Activated CD4-positive, alpha-beta T cell treated with anti-CD3 and anti-CD28 coated beads for 36 hours (primary cell): ENCODE data around the gene HSFX3. TPM values are rescaled to one million over a fixed set of nuclear protein-coding genes. Genes with fewer than 3 reads are reported as not detected.
"Not testable (repeated sequence)": the region's sequence is repeated elsewhere in the genome, so short reads cannot be mapped to it uniquely, and the experiment has no call there.

Source experiments
- ATAC-seq: fragments of 200-7000 bp; cut with Tn5 transposase; one replicate; pipeline ENCODE4 v1.10.0; 2021; ENCODE audit warnings: mild to moderate bottlenecking, moderate library complexity
- CTCF ChIA-PET: fragments of 350-600 bp; sonication (Branson Sonifier 250); formaldehyde crosslinking; loops from one replicate; lab custom pipeline; 2021; ENCODE audit warnings: antibody characterized with exemption; lab: Charles Lee
- POLR2A ChIA-PET: fragments of 350-600 bp; sonication (Branson Sonifier 250); formaldehyde crosslinking; loops from one replicate; lab custom pipeline; 2021; ENCODE audit warnings: antibody characterized with exemption, inconsistent platforms; lab: Charles Lee
- DNase-seq: peaks from one replicate; pipeline ENCODE4 v3.0.0-alpha.2; 2020
- H3K27ac Mint-ChIP-seq: one replicate; pipeline ENCODE4 v1.8.0; 2021; ENCODE audit warnings: mixed read lengths
- H3K27me3 Mint-ChIP-seq: one replicate; pipeline ENCODE4 v1.8.0; 2021; ENCODE audit warnings: mixed read lengths
- H3K36me3 Mint-ChIP-seq: one replicate; pipeline ENCODE4 v1.8.0; 2021; ENCODE audit warnings: low read depth, mixed read lengths
- H3K4me1 Mint-ChIP-seq: one replicate; pipeline ENCODE4 v1.8.0; 2021; ENCODE audit warnings: mixed read lengths
- H3K4me3 Mint-ChIP-seq: one replicate; pipeline ENCODE4 v1.8.0; 2021; ENCODE audit warnings: mild to moderate bottlenecking, moderate library complexity, mixed read lengths
- H3K9me3 Mint-ChIP-seq: one replicate; pipeline ENCODE4 v1.8.0; 2021; ENCODE audit warnings: low read depth, mixed read lengths
- intact Hi-C, 2 experiments: fragments of 100-400 bp; cut with DNase I in 1 of 2; cut with micrococcal nuclease in 1 of 2; formaldehyde crosslinking; loops; one replicate each; pipeline versions ENCODE4 v1.14.2 to v1.15.1; 2022 to 2024; cut with DNase I, micrococcal nuclease
- total RNA-seq, 2 experiments: library from RNA; stranded (reverse); gene quantifications; one replicate each; pipeline ENCODE4 v1.2.3, GENCODE V29; 2021

The HSFX3 gene
- total RNA-seq, 2 experiments from 2014 or later: not detected

GRCh38 chrX:149527705-149528104 lies 22.0 kb downstream of the HSFX3 start:
- CTCF ChIA-PET: interaction anchor here (0.8 to 1.0 kb wide), 5 partner anchors 12 to 105 kb away, joined by 3 to 13 read pairs (median 4); partner anchors contain the start of gene EOLA1
- Mint-ChIP-seq H3K27ac (peak overlapping the region; percentile 56), H3K27me3 (no peaks in the 10 kb centered on the region), H3K36me3 (no peaks in the 10 kb centered on the region), H3K9me3 (no peaks in the 10 kb centered on the region), H3K4me1 (peaks cover 35% of the 10 kb centered on the region), H3K4me3 (no peak overlapping the region)
- POLR2A ChIA-PET: interaction anchor here (1.0 kb wide), 1 partner anchor 13 kb away, joined by 6 read pairs; the partner anchor contains the start of gene EOLA1
- ATAC-seq: peak; percentile 48
- peak; percentile 43 for DNase-seq
- intact Hi-C loops: loop anchor here in 1 of 2 experiments (5.0 kb wide), 2 partner anchors 105 to 300 kb away; partner anchors contain the start of gene TMEM185A

- H3K4me1 Mint-ChIP-seq: peaks cover 32% of the 10 kb centered on the region
- POLR2A ChIA-PET, ATAC-seq, CTCF ChIA-PET, H3K9me3 Mint-ChIP-seq, H3K27me3 Mint-ChIP-seq, H3K4me3 Mint-ChIP-seq, H3K36me3 Mint-ChIP-seq, DNase-seq: not testable (repeated sequence)
- intact Hi-C loops: loop anchor here in 1 of 2 experiments (5.0 kb wide), 2 partner anchors 106 to 301 kb away; partner anchors contain the start of gene TMEM185A
- peak overlapping the region; percentile 74 for H3K27ac Mint-ChIP-seq
Measured at GRCh38 chrX:149526318-149527033, 23.2 kb downstream of the HSFX3 start.

DNA sequence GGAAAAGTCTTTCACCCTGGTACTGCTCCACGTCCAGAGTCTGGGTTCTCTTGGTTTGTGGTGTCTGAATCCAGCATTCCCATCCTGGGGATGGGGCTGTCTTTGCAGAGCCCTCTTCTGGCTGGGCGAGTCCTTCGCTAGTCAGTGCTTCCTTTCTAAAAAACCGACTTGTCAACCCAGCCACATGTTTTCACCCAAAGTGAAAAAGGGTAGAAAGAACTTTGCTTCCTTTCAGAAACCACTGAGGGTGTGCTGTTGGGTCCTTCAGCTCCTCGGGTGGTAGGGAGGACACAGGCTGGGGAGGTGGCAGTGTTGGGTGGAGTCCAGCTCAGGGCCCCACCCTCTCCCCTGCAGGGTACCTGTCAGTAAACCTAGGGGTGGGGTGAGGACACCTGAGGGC lies 23.8 kb downstream of the HSFX3 start:
- POLR2A ChIA-PET: interaction anchor here (1.1 kb wide), 1 partner anchor 21 kb away, joined by 3 read pairs; the partner anchor contains the start of gene IDS
- CTCF ChIA-PET, H3K36me3 Mint-ChIP-seq, H3K4me3 Mint-ChIP-seq, H3K9me3 Mint-ChIP-seq, H3K27me3 Mint-ChIP-seq: not testable (repeated sequence)
- Mint-ChIP-seq H3K27ac (peak overlapping the region; percentile 74), H3K4me1 (peaks cover 34% of the 10 kb centered on the region)
- intact Hi-C loops: loop anchor here in 1 of 2 experiments (5.0 kb wide), 2 partner anchors 106 to 301 kb away; partner anchors contain the start of gene TMEM185A
- DNase-seq (peak; percentile 10), ATAC-seq (peak; percentile 31)

DNA sequence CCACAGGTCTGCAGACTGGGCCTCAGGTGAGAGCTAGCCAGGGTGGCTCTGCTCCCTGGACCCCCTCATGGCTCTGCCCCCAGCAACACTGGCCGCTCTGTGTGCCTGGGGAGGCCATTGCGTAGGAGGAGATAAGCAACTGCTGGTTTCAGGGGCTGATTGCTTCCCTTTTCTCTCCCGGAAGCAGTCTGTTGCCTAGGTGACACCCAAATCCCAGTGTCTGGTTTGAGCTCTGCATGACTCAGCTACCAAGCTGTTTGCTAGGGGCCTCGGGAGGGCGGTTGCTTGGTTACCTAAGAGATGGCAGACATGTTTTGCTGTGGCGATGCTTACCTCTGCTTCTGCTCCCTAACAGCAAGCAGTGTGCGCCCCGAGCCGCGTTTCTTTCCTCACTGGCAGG lies 24.3 kb downstream of the HSFX3 start:
- H3K4me1 Mint-ChIP-seq: peaks cover 39% of the 10 kb centered on the region
- ATAC-seq: peak; percentile 92
- peak; percentile 79 for DNase-seq
- H3K27ac Mint-ChIP-seq, H3K4me3 Mint-ChIP-seq, CTCF ChIA-PET, H3K9me3 Mint-ChIP-seq, H3K36me3 Mint-ChIP-seq, H3K27me3 Mint-ChIP-seq: not testable (repeated sequence)
- intact Hi-C loops: loop anchor here in 1 of 2 experiments (5.0 kb wide), 2 partner anchors 107 to 302 kb away; partner anchors contain the start of gene TMEM185A
- POLR2A ChIA-PET: interaction anchor here (1.1 kb wide), 1 partner anchor 20 kb away, joined by 3 read pairs; the partner anchor contains the start of gene IDS

GRCh38 chrX:149522916-149523315 lies 26.8 kb downstream of the HSFX3 start:
- no peak overlapping the region for H3K4me3 Mint-ChIP-seq
- ChIA-PET CTCF (interaction anchor here (1.1 to 2.1 kb wide), 2 partner anchors 10 to 13 kb away, joined by 3 to 16 read pairs; no protein-coding TSS in a partner anchor), POLR2A (no interaction called here)
- no peaks in the 10 kb centered on the region for H3K27me3 Mint-ChIP-seq
- no peak for ATAC-seq
- H3K36me3 Mint-ChIP-seq: no peaks in the 10 kb centered on the region
- DNase-seq: no peak
- H3K9me3 Mint-ChIP-seq: no peaks in the 10 kb centered on the region
- H3K4me1 Mint-ChIP-seq: peaks cover 41% of the 10 kb centered on the region
- no peak overlapping the region for H3K27ac Mint-ChIP-seq
- intact Hi-C loops: loop anchor here in 1 of 2 experiments (2.0 to 5.0 kb wide), 2 partner anchors 18 to 1169 kb away; partner anchors contain the start of genes IDS and MTMR1

DNA sequence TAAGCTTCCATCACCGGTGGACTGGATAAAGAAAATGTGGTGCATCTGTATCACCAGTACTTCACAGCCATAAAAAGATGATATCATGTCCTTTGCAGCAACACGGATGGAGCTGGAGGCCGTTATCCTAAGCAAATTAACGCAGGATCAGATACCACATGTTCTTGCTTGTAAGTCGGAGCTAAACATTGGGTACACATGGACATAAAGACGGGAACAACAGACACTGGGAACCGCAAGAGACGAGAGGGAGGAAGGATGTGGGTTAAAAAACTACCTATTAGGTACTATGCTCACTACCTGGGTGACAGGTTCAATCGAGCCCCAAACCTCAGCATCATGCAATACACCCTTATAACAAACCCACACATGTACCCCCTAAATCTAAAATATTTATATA lies 28.3 kb downstream of the HSFX3 start:
- ChIA-PET CTCF (interaction anchor here (2.1 kb wide), 1 partner anchor 9 kb away, joined by 16 read pairs; no protein-coding TSS in a partner anchor), POLR2A (no interaction called here)
- Mint-ChIP-seq H3K27me3 (no peaks in the 10 kb centered on the region), H3K9me3 (no peaks in the 10 kb centered on the region), H3K4me3 (no peak overlapping the region), H3K27ac (peak overlapping the region; percentile 58), H3K4me1 (peaks cover 38% of the 10 kb centered on the region), H3K36me3 (no peaks in the 10 kb centered on the region)
- intact Hi-C loops: loop anchor here in 1 of 2 experiments (5.0 kb wide), 1 partner anchor 1171 kb away; the partner anchor contains the start of gene MTMR1
- ATAC-seq (no peak), DNase-seq (no peak)

GRCh38 chrX:149520636-149521277 lies 29.0 kb downstream of the HSFX3 start:
- intact Hi-C loops: loop anchor here in 1 of 2 experiments (5.0 kb wide), 1 partner anchor 1172 kb away; the partner anchor contains the start of gene MTMR1
- DNase-seq, H3K27ac Mint-ChIP-seq, H3K27me3 Mint-ChIP-seq, ATAC-seq, POLR2A ChIA-PET, H3K36me3 Mint-ChIP-seq, H3K9me3 Mint-ChIP-seq, CTCF ChIA-PET: not testable (repeated sequence)
- H3K4me3 Mint-ChIP-seq: peak overlapping the region; percentile 24
- peaks cover 41% of the 10 kb centered on the region for H3K4me1 Mint-ChIP-seq

GRCh38 chrX:149518236-149518635 lies 31.5 kb downstream of the HSFX3 start:
- DNase-seq (no peak), ATAC-seq (no peak)
- CTCF ChIA-PET: no interaction called here
- peaks cover 44% of the 10 kb centered on the region for H3K4me1 Mint-ChIP-seq
- no peak overlapping the region for H3K4me3 Mint-ChIP-seq
- no peaks in the 10 kb centered on the region for H3K27me3 Mint-ChIP-seq
- intact Hi-C loops: loop anchor here in 1 of 2 experiments (10.0 kb wide), 1 partner anchor 117 kb away; the partner anchor contains the start of gene TMEM185A
- no peak overlapping the region for H3K27ac Mint-ChIP-seq
- H3K9me3 Mint-ChIP-seq: no peaks in the 10 kb centered on the region
- POLR2A ChIA-PET: no interaction called here
- no peaks in the 10 kb centered on the region for H3K36me3 Mint-ChIP-seq

DNA sequence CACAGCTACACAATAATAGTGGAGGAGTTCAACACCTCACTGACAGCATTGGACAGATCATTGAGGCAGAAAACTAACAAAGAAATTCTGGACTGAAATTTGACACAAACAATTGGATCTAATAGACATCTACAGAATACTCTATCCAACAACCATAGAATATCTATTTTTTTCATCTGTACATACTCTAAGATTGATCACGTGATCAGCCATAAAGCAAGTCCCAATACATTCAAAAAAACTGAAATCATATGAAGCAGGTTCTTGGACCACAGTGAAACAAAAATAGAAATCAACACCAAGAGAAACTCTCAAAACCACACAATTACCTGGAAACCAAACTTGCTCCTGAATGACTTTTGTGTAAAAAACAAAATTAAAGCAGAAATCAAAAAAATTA lies 32.4 kb downstream of the HSFX3 start:
- no peak for ATAC-seq
- Mint-ChIP-seq H3K27ac (no peak overlapping the region), H3K9me3 (no peaks in the 10 kb centered on the region), H3K4me3 (no peak overlapping the region), H3K4me1 (peaks cover 44% of the 10 kb centered on the region), H3K36me3 (no peaks in the 10 kb centered on the region), H3K27me3 (no peaks in the 10 kb centered on the region)
- CTCF ChIA-PET: no interaction called here
- intact Hi-C loops: loop anchor here in 1 of 2 experiments (10.0 kb wide), 1 partner anchor 117 kb away; the partner anchor contains the start of gene TMEM185A
- POLR2A ChIA-PET: no interaction called here
- DNase-seq: no peak

DNA sequence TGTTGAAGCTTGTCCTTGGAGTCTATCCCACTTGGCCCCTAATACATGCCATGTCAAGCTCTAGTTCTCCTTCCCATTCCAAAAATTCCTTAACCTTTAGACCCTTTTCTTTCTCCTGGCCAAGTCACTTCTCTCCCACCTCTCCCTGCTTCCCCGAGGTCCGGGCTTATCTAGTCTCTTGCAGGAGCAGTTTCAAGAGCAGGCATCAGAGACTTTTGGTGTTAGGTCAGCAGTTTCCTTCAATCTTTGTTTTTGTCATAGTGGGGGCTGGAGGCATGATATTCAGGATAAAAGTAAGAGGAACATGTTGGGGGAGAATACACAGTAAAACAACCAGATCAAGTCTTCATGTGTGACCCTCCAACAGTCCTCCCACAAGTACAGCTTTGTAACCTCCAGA lies 33.1 kb downstream of the HSFX3 start:
- POLR2A ChIA-PET: no interaction called here
- CTCF ChIA-PET: no interaction called here
- no peaks in the 10 kb centered on the region for H3K9me3 Mint-ChIP-seq
- H3K36me3 Mint-ChIP-seq: no peaks in the 10 kb centered on the region
- H3K4me1 Mint-ChIP-seq: peaks cover 41% of the 10 kb centered on the region
- H3K4me3 Mint-ChIP-seq: no peak overlapping the region
- ATAC-seq (no peak), DNase-seq (no peak)
- intact Hi-C loops: loop anchor here in 1 of 2 experiments (10.0 kb wide), 1 partner anchor 118 kb away; the partner anchor contains the start of gene TMEM185A
- H3K27me3 Mint-ChIP-seq: no peaks in the 10 kb centered on the region
- no peak overlapping the region for H3K27ac Mint-ChIP-seq
